K562 (cell line): ENCODE data around the gene IL12RB2. TPM values are rescaled to one million over a fixed set of nuclear protein-coding genes. Genes with fewer than 3 reads are reported as not detected.

Experiments
- DIDO1 ChIP-seq: fragments of 450-650 bp; IDR thresholded peaks from 2 replicates; pipeline ENCODE4 v1.6.1; 2016; ENCODE audit warnings: low read depth, missing biosample characterization, missing genetic modification characterization
- ELF4 ChIP-seq: fragments of 450-650 bp; formaldehyde crosslinking; IDR thresholded peaks from 2 replicates; pipeline ENCODE4 v1.4.0; 2022; ENCODE audit warnings: missing genetic modification characterization
- GATAD2A ChIP-seq: fragments of 450-650 bp; IDR thresholded peaks from 2 replicates; pipeline ENCODE4 v1.6.1; 2017
- HEY1 ChIP-seq: fragments of 250-450 bp; sonication (Bioruptor Pico); IDR thresholded peaks from 2 replicates; pipeline ENCODE4 v1.5.0; 2020; ENCODE audit warnings: mild to moderate bottlenecking, moderate library complexity, borderline replicate concordance
- L3MBTL2 ChIP-seq: fragments of 450-650 bp; IDR thresholded peaks from 2 replicates; pipeline ENCODE4 v1.6.1; 2016; ENCODE audit warnings: mild to moderate bottlenecking, moderate library complexity
- RAD51 ChIP-seq: fragments of 450-650 bp; IDR thresholded peaks from 2 replicates; pipeline ENCODE4 v1.7.1; 2016; ENCODE audit warnings: low read depth, mild to moderate bottlenecking, borderline replicate concordance
- SMARCA4 ChIP-seq: fragments of 450-650 bp; IDR thresholded peaks from 2 replicates; pipeline ENCODE4 v1.6.1; 2016
- TGIF2 ChIP-seq: sonication (generic); formaldehyde crosslinking; IDR thresholded peaks from 2 replicates; pipeline ENCODE4 v1.8.1; 2022; ENCODE audit warnings: mild to moderate bottlenecking, missing genetic modification reagents, moderate library complexity
- TRIM25 ChIP-seq: fragments of 450-650 bp; IDR thresholded peaks from 2 replicates; pipeline ENCODE4 v1.7.0; 2016; ENCODE audit warnings: borderline replicate concordance
- ZZZ3 ChIP-seq: fragments of 450-650 bp; IDR thresholded peaks from 2 replicates; pipeline ENCODE4 v1.6.1; 2016; ENCODE audit warnings: antibody characterized with exemption, mild to moderate bottlenecking, moderate library complexity
- polyA plus RNA-seq, 8 experiments: library from polyadenylated mRNA; depleted of rRNA in 4 of 8; stranded (reverse) in 5 of 8; unstranded in 3 of 8; fragments of >200 nt; fragmentation: Nextera tagmentation in 2 of 8; fragmentation: Illumina TruSeq in 1 of 8; extraction: Ambion mirVana in 2 of 8; extraction: Trizol in 1 of 8; gene quantifications; 2 replicates each; pipeline versions ENCODE4 v1.2.1 to v1.2.3, GENCODE V29; 2011 to 2014; ENCODE audit warnings: inconsistent platforms in 1 of 8, missing spikeins in 1 of 8
- total RNA-seq, 7 experiments: library from RNA; depleted of rRNA in 6 of 7; stranded (reverse); fragments of >200 nt in 6 of 7; fragmentation: Illumina TruSeq in 2 of 7; extraction: Trizol in 2 of 7; gene quantifications; 2 replicates each; pipeline versions ENCODE4 v1.2.1 to v1.2.3, GENCODE V29; 2011 to 2021; ENCODE audit warnings: low replicate concordance in 1 of 7
- TF ChIP-seq, protein P1 (sequence below): sonication (generic); formaldehyde crosslinking; IDR thresholded peaks from 2 replicates; pipeline ENCODE4 v1.8.0; 2023; ENCODE audit warnings: missing genetic modification reagents, mild to moderate bottlenecking, borderline replicate concordance
- TF ChIP-seq, protein P2 (sequence below): sonication (generic); formaldehyde crosslinking; IDR thresholded peaks from 2 replicates; pipeline ENCODE4 v1.5.0; 2020; ENCODE audit warnings: missing genetic modification reagents
- TF ChIP-seq, protein P3 (sequence below), 2 experiments: fragments of 450-650 bp in 1 of 2; IDR thresholded peaks; 2 replicates each; pipeline ENCODE4 v1.6.1; 2011 to 2017; ENCODE audit warnings: low read depth in 2 of 2, antibody characterized with exemption in 1 of 2, borderline replicate concordance in 1 of 2, low read length in 1 of 2, mild to moderate bottlenecking in 1 of 2, mixed read lengths in 1 of 2; ENCODE audit not compliant: control insufficient read depth in 1 of 2
- TF ChIP-seq, protein P4 (sequence below): fragments of 450-650 bp; IDR thresholded peaks from 2 replicates; pipeline ENCODE4 v1.6.1; 2016; ENCODE audit warnings: missing biosample characterization, missing genetic modification characterization

The IL12RB2 gene
- total and polyA plus RNA-seq, 9 of the 15 experiments (the other 6 are each of a cell fraction or from before 2014, with no cell fraction given), result 0.39 to 3.3 (median 1.9) TPM

GRCh38 chr1:67347688-67348472 lies 40.2 kb downstream of the IL12RB2 start (continued):
- TF ChIP-seq, protein P1, sequence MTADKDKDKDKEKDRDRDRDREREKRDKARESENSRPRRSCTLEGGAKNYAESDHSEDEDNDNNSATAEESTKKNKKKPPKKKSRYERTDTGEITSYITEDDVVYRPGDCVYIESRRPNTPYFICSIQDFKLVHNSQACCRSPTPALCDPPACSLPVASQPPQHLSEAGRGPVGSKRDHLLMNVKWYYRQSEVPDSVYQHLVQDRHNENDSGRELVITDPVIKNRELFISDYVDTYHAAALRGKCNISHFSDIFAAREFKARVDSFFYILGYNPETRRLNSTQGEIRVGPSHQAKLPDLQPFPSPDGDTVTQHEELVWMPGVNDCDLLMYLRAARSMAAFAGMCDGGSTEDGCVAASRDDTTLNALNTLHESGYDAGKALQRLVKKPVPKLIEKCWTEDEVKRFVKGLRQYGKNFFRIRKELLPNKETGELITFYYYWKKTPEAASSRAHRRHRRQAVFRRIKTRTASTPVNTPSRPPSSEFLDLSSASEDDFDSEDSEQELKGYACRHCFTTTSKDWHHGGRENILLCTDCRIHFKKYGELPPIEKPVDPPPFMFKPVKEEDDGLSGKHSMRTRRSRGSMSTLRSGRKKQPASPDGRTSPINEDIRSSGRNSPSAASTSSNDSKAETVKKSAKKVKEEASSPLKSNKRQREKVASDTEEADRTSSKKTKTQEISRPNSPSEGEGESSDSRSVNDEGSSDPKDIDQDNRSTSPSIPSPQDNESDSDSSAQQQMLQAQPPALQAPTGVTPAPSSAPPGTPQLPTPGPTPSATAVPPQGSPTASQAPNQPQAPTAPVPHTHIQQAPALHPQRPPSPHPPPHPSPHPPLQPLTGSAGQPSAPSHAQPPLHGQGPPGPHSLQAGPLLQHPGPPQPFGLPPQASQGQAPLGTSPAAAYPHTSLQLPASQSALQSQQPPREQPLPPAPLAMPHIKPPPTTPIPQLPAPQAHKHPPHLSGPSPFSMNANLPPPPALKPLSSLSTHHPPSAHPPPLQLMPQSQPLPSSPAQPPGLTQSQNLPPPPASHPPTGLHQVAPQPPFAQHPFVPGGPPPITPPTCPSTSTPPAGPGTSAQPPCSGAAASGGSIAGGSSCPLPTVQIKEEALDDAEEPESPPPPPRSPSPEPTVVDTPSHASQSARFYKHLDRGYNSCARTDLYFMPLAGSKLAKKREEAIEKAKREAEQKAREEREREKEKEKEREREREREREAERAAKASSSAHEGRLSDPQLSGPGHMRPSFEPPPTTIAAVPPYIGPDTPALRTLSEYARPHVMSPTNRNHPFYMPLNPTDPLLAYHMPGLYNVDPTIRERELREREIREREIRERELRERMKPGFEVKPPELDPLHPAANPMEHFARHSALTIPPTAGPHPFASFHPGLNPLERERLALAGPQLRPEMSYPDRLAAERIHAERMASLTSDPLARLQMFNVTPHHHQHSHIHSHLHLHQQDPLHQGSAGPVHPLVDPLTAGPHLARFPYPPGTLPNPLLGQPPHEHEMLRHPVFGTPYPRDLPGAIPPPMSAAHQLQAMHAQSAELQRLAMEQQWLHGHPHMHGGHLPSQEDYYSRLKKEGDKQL (CRISPR knock-in tag), result no peak
- TF ChIP-seq RAD51 (no peak), DIDO1 (no peak), ZZZ3 (no peak), GATAD2A (no peak), ELF4 (CRISPR knock-in tag) (no peak), TRIM25 (no peak), HEY1 (no peak), L3MBTL2 (no peak), TGIF2 (CRISPR knock-in tag) (no peak), SMARCA4 (no peak)
- TF ChIP-seq, protein P2, sequence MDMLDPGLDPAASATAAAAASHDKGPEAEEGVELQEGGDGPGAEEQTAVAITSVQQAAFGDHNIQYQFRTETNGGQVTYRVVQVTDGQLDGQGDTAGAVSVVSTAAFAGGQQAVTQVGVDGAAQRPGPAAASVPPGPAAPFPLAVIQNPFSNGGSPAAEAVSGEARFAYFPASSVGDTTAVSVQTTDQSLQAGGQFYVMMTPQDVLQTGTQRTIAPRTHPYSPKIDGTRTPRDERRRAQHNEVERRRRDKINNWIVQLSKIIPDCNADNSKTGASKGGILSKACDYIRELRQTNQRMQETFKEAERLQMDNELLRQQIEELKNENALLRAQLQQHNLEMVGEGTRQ (CRISPR knock-in tag), result no peak
- TF ChIP-seq, protein P3, sequence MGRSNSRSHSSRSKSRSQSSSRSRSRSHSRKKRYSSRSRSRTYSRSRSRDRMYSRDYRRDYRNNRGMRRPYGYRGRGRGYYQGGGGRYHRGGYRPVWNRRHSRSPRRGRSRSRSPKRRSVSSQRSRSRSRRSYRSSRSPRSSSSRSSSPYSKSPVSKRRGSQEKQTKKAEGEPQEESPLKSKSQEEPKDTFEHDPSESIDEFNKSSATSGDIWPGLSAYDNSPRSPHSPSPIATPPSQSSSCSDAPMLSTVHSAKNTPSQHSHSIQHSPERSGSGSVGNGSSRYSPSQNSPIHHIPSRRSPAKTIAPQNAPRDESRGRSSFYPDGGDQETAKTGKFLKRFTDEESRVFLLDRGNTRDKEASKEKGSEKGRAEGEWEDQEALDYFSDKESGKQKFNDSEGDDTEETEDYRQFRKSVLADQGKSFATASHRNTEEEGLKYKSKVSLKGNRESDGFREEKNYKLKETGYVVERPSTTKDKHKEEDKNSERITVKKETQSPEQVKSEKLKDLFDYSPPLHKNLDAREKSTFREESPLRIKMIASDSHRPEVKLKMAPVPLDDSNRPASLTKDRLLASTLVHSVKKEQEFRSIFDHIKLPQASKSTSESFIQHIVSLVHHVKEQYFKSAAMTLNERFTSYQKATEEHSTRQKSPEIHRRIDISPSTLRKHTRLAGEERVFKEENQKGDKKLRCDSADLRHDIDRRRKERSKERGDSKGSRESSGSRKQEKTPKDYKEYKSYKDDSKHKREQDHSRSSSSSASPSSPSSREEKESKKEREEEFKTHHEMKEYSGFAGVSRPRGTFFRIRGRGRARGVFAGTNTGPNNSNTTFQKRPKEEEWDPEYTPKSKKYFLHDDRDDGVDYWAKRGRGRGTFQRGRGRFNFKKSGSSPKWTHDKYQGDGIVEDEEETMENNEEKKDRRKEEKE (IDR thresholded peaks at IDR 0.05; ENCODE audit: borderline replicate concordance in 1 of 2, control insufficient read depth in 1 of 2, low read depth in 2 of 2, low read length in 1 of 2), result no peak
- TF ChIP-seq, protein P4, sequence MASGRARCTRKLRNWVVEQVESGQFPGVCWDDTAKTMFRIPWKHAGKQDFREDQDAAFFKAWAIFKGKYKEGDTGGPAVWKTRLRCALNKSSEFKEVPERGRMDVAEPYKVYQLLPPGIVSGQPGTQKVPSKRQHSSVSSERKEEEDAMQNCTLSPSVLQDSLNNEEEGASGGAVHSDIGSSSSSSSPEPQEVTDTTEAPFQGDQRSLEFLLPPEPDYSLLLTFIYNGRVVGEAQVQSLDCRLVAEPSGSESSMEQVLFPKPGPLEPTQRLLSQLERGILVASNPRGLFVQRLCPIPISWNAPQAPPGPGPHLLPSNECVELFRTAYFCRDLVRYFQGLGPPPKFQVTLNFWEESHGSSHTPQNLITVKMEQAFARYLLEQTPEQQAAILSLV, result no peak
